ENCODE data around the gene RNF31. TPM values are rescaled to one million over a fixed set of nuclear protein-coding genes. Genes with fewer than 3 reads are reported as not detected.

RNF31 gene
- total and polyA plus RNA-seq, 2 donors (not counting 3 experiments of a cell fraction or from before 2014, with no cell fraction given): 32.3 to 69.7 TPM

DNA sequence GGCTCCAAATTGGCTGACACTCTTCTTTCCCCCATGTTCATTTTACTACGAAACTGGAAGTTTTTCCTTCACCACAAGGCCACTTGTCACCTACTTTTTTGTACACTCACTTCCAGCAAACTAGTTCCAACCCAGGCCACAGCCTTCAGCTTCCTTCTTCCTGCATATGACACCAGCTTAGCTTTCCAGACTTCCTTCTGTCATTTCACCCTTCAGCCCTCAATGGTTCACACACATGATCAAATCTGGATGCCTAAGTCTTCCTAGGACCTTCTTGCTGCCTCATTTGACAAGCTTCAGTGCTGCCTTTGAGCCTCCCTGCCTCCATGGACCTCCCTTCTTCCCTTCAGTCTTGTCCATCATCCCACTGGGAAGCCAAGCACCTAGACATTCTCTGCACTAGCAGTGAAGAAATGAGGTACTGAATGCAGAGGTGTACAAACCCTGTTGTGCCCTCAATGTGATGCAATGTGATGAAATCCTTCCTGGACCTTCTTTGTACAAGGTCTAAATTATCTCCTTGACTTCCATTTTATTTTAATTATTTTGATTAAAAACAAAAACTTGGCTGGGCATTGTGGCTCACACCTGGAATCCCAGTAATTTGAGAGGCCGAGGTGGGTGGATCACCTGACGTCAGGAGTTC lies 20.3 kb downstream of the RNF31 start:
- Histone ChIP-seq H3K9ac (replicated peaks; ENCODE audit: extremely low read depth, insufficient read depth, low read length) (no peak overlapping the region), H3K4me3 (replicated peaks in 1 of 3; ENCODE audit: insufficient read depth in 1 of 3, low read depth in 1 of 3, low read length in 3 of 3) (no peak overlapping the region), H3K79me2 (ENCODE audit: control insufficient read depth, insufficient read depth, low read length) (peaks cover 3% of the 10 kb centered on the region), H3K27me3 (ENCODE audit: control insufficient read depth in 2 of 2, insufficient read depth in 2 of 2, low read length in 2 of 2) (no peaks in the 10 kb centered on the region), H4K20me1 (replicated peaks; ENCODE audit: control insufficient read depth, extremely low read depth, insufficient read depth, low read length) (no peaks in the 10 kb centered on the region), H3K4me1 (ENCODE audit: control insufficient read depth, extremely low read depth, insufficient read depth, low read length) (peaks cover 3% of the 10 kb centered on the region), H3K9me1 (replicated peaks; ENCODE audit: control insufficient read depth, extremely low read depth, insufficient read depth, low read length) (no peaks in the 10 kb centered on the region), H2AFZ (ENCODE audit: low read depth, low read length) (no peak overlapping the region), H3K27ac (ENCODE audit: insufficient read depth, low read depth, low read length) (no peak overlapping the region), H3K4me2 (ENCODE audit: insufficient read depth, low read length) (no peak overlapping the region), H3K9me3 (replicated peaks; ENCODE audit: control insufficient read depth, insufficient read depth, low read length) (no peaks in the 10 kb centered on the region), H3K36me3 (ENCODE audit: control insufficient read depth in 2 of 2, extremely low read depth in 1 of 2, insufficient read depth in 2 of 2, low read length in 2 of 2) (peaks cover 17 to 37% of the 10 kb centered on the region in 2 experiments)
- ChIA-PET CTCF (interaction anchor here (1.1 kb wide), 1 partner anchor 10 kb away, joined by 3 read pairs; no protein-coding TSS in a partner anchor), POLR2A (interaction anchor here (0.6 kb wide), 1 partner anchor 8 kb away, joined by 6 read pairs; no protein-coding TSS in a partner anchor)
- intact Hi-C loops (cut with micrococcal nuclease) (no loop called here), dilution Hi-C loops (cut with MboI; ENCODE audit: extremely low pct_ligation_motif_present, low sequenced_read_pairs) (no loop called here)
- no TSS peak for BruUV-seq (replicated peaks)
- TF ChIP-seq JUN (IDR thresholded peaks at IDR 0.05; ENCODE audit: borderline replicate concordance, insufficient read depth, insufficient read length, low read depth) (no peak), FOS (IDR thresholded peaks at IDR 0.05; ENCODE audit: borderline replicate concordance, insufficient read depth, low read length) (no peak), MYC (IDR thresholded peaks at IDR 0.05; ENCODE audit: low read depth, low read length) (no peak), CTCF (IDR thresholded peaks at IDR 0.05; ENCODE audit: extremely low read depth in 1 of 2, insufficient read depth in 1 of 2, low read depth in 1 of 2, low read length in 2 of 2) (no peak), GATA2 (IDR thresholded peaks at IDR 0.05; ENCODE audit: insufficient read depth, insufficient read length, low read depth, low read length) (no peak), EZH2 (IDR thresholded peaks at IDR 0.05; ENCODE audit: borderline replicate concordance, low read depth, low read length, severe bottlenecking) (no peak), POLR2AphosphoS5 (IDR thresholded peaks at IDR 0.05; ENCODE audit: insufficient read depth, low read depth, low read length) (no peak), POLR2A (IDR thresholded peaks at IDR 0.05; ENCODE audit: low read depth, low read length) (no peak)
- TF ChIP-seq, protein P1, sequence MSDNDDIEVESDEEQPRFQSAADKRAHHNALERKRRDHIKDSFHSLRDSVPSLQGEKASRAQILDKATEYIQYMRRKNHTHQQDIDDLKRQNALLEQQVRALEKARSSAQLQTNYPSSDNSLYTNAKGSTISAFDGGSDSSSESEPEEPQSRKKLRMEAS (IDR thresholded peaks at IDR 0.05; ENCODE audit: insufficient read depth, insufficient read length): no peak
- DNase-seq (ENCODE audit: low read depth, low spot score): no peak
- FAIRE-seq: no peak
